ENCODE measurements around the gene KCNB1. TPM values are rescaled to one million over a fixed set of nuclear protein-coding genes. Genes with fewer than 3 reads are reported as not detected.

KCNB1 gene
- total RNA-seq, 1 donor from 2014 or later, result 21.3 TPM

GRCh38 chr20:49478754-49479689, 3.4 kb downstream of the KCNB1 start:
- Mint-ChIP-seq H3K4me3 (ENCODE audit: unreplicated experiment) (no peak overlapping the region), H3K4me1 (ENCODE audit: unreplicated experiment) (peaks cover 15% of the 10 kb centered on the region), H3K27me3 (ENCODE audit: unreplicated experiment) (peaks cover 23% of the 10 kb centered on the region), H3K36me3 (ENCODE audit: unreplicated experiment) (peaks cover 38% of the 10 kb centered on the region), H3K9me3 (ENCODE audit: unreplicated experiment) (no peaks in the 10 kb centered on the region), H3K27ac (ENCODE audit: unreplicated experiment) (no peak overlapping the region)
- TF ChIP-seq, protein P1, sequence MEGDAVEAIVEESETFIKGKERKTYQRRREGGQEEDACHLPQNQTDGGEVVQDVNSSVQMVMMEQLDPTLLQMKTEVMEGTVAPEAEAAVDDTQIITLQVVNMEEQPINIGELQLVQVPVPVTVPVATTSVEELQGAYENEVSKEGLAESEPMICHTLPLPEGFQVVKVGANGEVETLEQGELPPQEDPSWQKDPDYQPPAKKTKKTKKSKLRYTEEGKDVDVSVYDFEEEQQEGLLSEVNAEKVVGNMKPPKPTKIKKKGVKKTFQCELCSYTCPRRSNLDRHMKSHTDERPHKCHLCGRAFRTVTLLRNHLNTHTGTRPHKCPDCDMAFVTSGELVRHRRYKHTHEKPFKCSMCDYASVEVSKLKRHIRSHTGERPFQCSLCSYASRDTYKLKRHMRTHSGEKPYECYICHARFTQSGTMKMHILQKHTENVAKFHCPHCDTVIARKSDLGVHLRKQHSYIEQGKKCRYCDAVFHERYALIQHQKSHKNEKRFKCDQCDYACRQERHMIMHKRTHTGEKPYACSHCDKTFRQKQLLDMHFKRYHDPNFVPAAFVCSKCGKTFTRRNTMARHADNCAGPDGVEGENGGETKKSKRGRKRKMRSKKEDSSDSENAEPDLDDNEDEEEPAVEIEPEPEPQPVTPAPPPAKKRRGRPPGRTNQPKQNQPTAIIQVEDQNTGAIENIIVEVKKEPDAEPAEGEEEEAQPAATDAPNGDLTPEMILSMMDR (IDR thresholded peaks at IDR 0.05), result no peak
- no peak for DNase-seq (ENCODE audit: extremely low spot score, unreplicated experiment)

GRCh38 chr20:49478266-49478665, 4.2 kb downstream of the KCNB1 start:
- Mint-ChIP-seq H3K36me3 (ENCODE audit: unreplicated experiment) (peaks cover 38% of the 10 kb centered on the region), H3K9me3 (ENCODE audit: unreplicated experiment) (no peaks in the 10 kb centered on the region), H3K27me3 (ENCODE audit: unreplicated experiment) (peaks cover 23% of the 10 kb centered on the region), H3K27ac (ENCODE audit: unreplicated experiment) (no peak overlapping the region), H3K4me1 (ENCODE audit: unreplicated experiment) (peaks cover 15% of the 10 kb centered on the region), H3K4me3 (ENCODE audit: unreplicated experiment) (no peak overlapping the region)
- no peak for DNase-seq (ENCODE audit: extremely low spot score, unreplicated experiment)
- TF ChIP-seq, protein P1 (IDR thresholded peaks at IDR 0.05), result no peak

DNA sequence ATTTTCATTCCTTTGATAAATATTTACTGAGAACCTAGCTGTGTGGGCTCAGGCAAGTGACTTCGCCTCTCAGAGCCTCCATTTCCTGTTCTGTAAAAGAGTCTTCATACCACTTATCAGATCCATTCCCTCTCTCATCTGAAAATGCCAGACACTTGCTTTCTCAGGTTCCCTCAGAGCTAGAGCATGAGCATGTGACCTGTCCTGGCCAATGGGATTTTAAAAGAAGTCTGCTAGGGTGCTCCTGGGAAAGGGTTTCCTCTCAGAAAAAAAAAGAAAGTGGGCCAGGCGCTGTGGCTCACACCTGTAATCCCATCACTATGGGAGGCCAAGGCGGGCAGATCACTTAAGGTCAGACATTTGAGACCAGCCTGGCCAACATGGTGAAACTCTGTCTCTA, 5.3 kb downstream of the KCNB1 start:
- Mint-ChIP-seq H3K4me3 (ENCODE audit: unreplicated experiment) (no peak overlapping the region), H3K27ac (ENCODE audit: unreplicated experiment) (no peak overlapping the region), H3K4me1 (ENCODE audit: unreplicated experiment) (peaks cover 11% of the 10 kb centered on the region), H3K27me3 (ENCODE audit: unreplicated experiment) (peaks cover 25% of the 10 kb centered on the region), H3K9me3 (ENCODE audit: unreplicated experiment) (no peaks in the 10 kb centered on the region), H3K36me3 (ENCODE audit: unreplicated experiment) (peaks cover 44% of the 10 kb centered on the region)
- no peak for DNase-seq (ENCODE audit: extremely low spot score, unreplicated experiment)
- TF ChIP-seq, protein P1 (IDR thresholded peaks at IDR 0.05), result no peak

- no peaks in the 10 kb centered on the region for H3K9me3 Mint-ChIP-seq (ENCODE audit: unreplicated experiment)
- H3K27me3 Mint-ChIP-seq (ENCODE audit: unreplicated experiment), result peaks cover 29% of the 10 kb centered on the region
- peaks cover 44% of the 10 kb centered on the region for H3K36me3 Mint-ChIP-seq (ENCODE audit: unreplicated experiment)
- peaks cover 5% of the 10 kb centered on the region for H3K4me1 Mint-ChIP-seq (ENCODE audit: unreplicated experiment)
- no peak for DNase-seq (ENCODE audit: extremely low spot score, unreplicated experiment)
- TF ChIP-seq, protein P1 (IDR thresholded peaks at IDR 0.05), result no peak
- no peak overlapping the region for H3K27ac Mint-ChIP-seq (ENCODE audit: unreplicated experiment)
- no peak overlapping the region for H3K4me3 Mint-ChIP-seq (ENCODE audit: unreplicated experiment)
Measured at GRCh38 chr20:49476016-49476355, 6.5 kb downstream of the KCNB1 start.

DNA sequence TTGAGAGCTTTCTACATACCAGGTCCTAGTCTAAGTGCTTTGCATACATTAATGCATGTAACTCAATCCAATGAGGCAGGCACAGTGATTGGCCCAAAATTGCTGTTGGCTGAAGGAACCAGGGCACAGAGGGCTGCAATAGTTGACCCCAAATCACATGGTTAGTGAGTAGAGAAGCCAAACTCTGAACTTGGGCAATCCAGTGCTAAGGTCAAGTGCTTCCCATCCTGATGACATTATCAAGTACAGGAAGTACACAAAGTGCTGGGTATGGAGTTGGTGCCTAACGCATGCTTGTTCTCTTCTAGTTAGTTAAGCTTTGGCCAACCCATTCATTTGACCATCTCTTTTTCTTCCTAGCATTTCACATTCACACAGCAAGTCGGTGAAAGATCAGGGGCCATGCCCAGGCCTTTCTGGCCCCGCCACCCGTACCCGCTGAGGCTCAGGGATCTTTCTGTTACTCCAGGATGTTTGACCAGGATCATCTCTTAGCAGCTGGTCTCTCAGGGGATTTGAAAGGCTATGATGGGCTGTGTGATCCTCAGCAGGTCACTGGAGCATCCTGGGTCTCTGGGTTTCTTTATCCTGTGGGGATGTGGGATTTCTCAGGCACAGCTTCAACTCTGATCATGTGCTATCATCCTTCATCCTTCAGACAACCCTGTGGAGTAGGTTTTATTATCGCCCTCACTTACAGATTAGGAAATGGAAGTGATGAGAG, 7.0 kb downstream of the KCNB1 start:
- H3K27ac Mint-ChIP-seq (ENCODE audit: unreplicated experiment), result no peak overlapping the region
- peaks cover 33% of the 10 kb centered on the region for H3K27me3 Mint-ChIP-seq (ENCODE audit: unreplicated experiment)
- H3K4me3 Mint-ChIP-seq (ENCODE audit: unreplicated experiment), result no peak overlapping the region
- TF ChIP-seq, protein P1 (IDR thresholded peaks at IDR 0.05), result no peak
- no peaks in the 10 kb centered on the region for H3K9me3 Mint-ChIP-seq (ENCODE audit: unreplicated experiment)
- DNase-seq (ENCODE audit: extremely low spot score, unreplicated experiment), result no peak
- peaks cover 41% of the 10 kb centered on the region for H3K36me3 Mint-ChIP-seq (ENCODE audit: unreplicated experiment)
- peaks cover 3% of the 10 kb centered on the region for H3K4me1 Mint-ChIP-seq (ENCODE audit: unreplicated experiment)

All from osteocyte (in vitro differentiated cells).